GM19455 (cell line): ENCODE data around the gene RAD51AP1.

Experiments
- ATAC-seq: cut with Tn5 transposase; IDR thresholded peaks from one replicate; pipeline ENCODE4 v1.9.1; 2021; ENCODE audit not compliant: unreplicated experiment

Gene RAD51AP1

GRCh38 chr12:4588916-4589315, 50.2 kb downstream of the RAD51AP1 start:
- no peak for ATAC-seq

GRCh38 chr12:4589941-4590340, 51.3 kb downstream of the RAD51AP1 start:
- no peak for ATAC-seq

GRCh38 chr12:4591180-4591687, 52.5 kb downstream of the RAD51AP1 start:
- no peak for ATAC-seq

- ATAC-seq: no peak
Observed at GRCh38 chr12:4595881-4596280, 57.2 kb downstream of the RAD51AP1 start.

GRCh38 chr12:4603421-4603820, 64.7 kb downstream of the RAD51AP1 start:
- no peak for ATAC-seq

GRCh38 chr12:4603946-4604345, 65.3 kb downstream of the RAD51AP1 start:
- no peak for ATAC-seq

- ATAC-seq: peak; percentile 96
Observed at GRCh38 chr12:4604684-4605193, 66.0 kb downstream of the RAD51AP1 start.

GRCh38 chr12:4607056-4607455, 68.4 kb downstream of the RAD51AP1 start:
- no peak for ATAC-seq

- ATAC-seq: no peak
Observed at GRCh38 chr12:4609071-4609470, 70.4 kb downstream of the RAD51AP1 start.
